ENCODE measurements around the gene SLX4IP.
A peak's percentile ranks its signal among the peaks of the same experiment; 100 is the strongest.

The SLX4IP gene

GRCh38 chr20:10540636-10541493 lies 105.8 kb downstream of the SLX4IP start:
- H3K27ac ChIP-seq (ENCODE audit: low read depth, low read length): no peak overlapping the region
- H3K4me1 ChIP-seq (ENCODE audit: insufficient read depth, low read length): peaks cover 25% of the 10 kb centered on the region

GRCh38 chr20:10541668-10542411 lies 106.7 kb downstream of the SLX4IP start:
- Histone ChIP-seq H3K9me3 (ENCODE audit: insufficient read depth, low read depth, low read length) (no peaks in the 10 kb centered on the region), H3K4me1 (ENCODE audit: insufficient read depth, low read length) (peaks cover 28% of the 10 kb centered on the region), H3K9ac (ENCODE audit: low read depth, low read length) (no peak overlapping the region), H3K27ac (ENCODE audit: low read depth, low read length) (no peak overlapping the region), H3K4me3 (ENCODE audit: low read length) (no peak overlapping the region), H3K27me3 (ENCODE audit: insufficient read depth, low read length) (no peaks in the 10 kb centered on the region), H3K36me3 (ENCODE audit: insufficient read depth, low read length) (no peaks in the 10 kb centered on the region)
- WGBS: 68% methylated on average over 2 of the region's 2 CpGs

More at GRCh38 chr20:10540636-10541493, 105.8 kb downstream of the SLX4IP start:
- H3K4me3 ChIP-seq (ENCODE audit: low read length): no peak overlapping the region
- H3K36me3 ChIP-seq (ENCODE audit: insufficient read depth, low read length): no peaks in the 10 kb centered on the region
- no peak overlapping the region for H3K9ac ChIP-seq (ENCODE audit: low read depth, low read length)
- H3K27me3 ChIP-seq (ENCODE audit: insufficient read depth, low read length): no peaks in the 10 kb centered on the region
- WGBS: 44% methylated on average over 4 of the region's 4 CpGs
- no peaks in the 10 kb centered on the region for H3K9me3 ChIP-seq (ENCODE audit: insufficient read depth, low read depth, low read length)

GRCh38 chr20:10542442-10542841 lies 107.3 kb downstream of the SLX4IP start:
- no peaks in the 10 kb centered on the region for H3K27me3 ChIP-seq (ENCODE audit: insufficient read depth, low read length)
- H3K9me3 ChIP-seq (ENCODE audit: insufficient read depth, low read depth, low read length): no peaks in the 10 kb centered on the region
- no peaks in the 10 kb centered on the region for H3K36me3 ChIP-seq (ENCODE audit: insufficient read depth, low read length)
- H3K4me3 ChIP-seq (ENCODE audit: low read length): no peak overlapping the region
- peaks cover 32% of the 10 kb centered on the region for H3K4me1 ChIP-seq (ENCODE audit: insufficient read depth, low read length)
- WGBS: 86% methylated on average over 3 of the region's 3 CpGs
- H3K27ac ChIP-seq (ENCODE audit: low read depth, low read length): no peak overlapping the region
- H3K9ac ChIP-seq (ENCODE audit: low read depth, low read length): no peak overlapping the region

- H3K27me3 ChIP-seq (ENCODE audit: insufficient read depth, low read length): no peaks in the 10 kb centered on the region
- no peak overlapping the region for H3K27ac ChIP-seq (ENCODE audit: low read depth, low read length)
- no peak overlapping the region for H3K9ac ChIP-seq (ENCODE audit: low read depth, low read length)
- H3K9me3 ChIP-seq (ENCODE audit: insufficient read depth, low read depth, low read length): no peaks in the 10 kb centered on the region
- WGBS: 92% methylated on average over 3 of the region's 3 CpGs
- H3K36me3 ChIP-seq (ENCODE audit: insufficient read depth, low read length): no peaks in the 10 kb centered on the region
- no peak overlapping the region for H3K4me3 ChIP-seq (ENCODE audit: low read length)
- peaks cover 32% of the 10 kb centered on the region for H3K4me1 ChIP-seq (ENCODE audit: insufficient read depth, low read length)
Measured at GRCh38 chr20:10543480-10543879, 108.4 kb downstream of the SLX4IP start.

- no peaks in the 10 kb centered on the region for H3K36me3 ChIP-seq (ENCODE audit: insufficient read depth, low read length)
- H3K27ac ChIP-seq (ENCODE audit: low read depth, low read length): no peak overlapping the region
- H3K4me3 ChIP-seq (ENCODE audit: low read length): no peak overlapping the region
- no peaks in the 10 kb centered on the region for H3K9me3 ChIP-seq (ENCODE audit: insufficient read depth, low read depth, low read length)
- WGBS: 90% methylated on average over 4 of the region's 4 CpGs
- peaks cover 26% of the 10 kb centered on the region for H3K4me1 ChIP-seq (ENCODE audit: insufficient read depth, low read length)
- H3K9ac ChIP-seq (ENCODE audit: low read depth, low read length): no peak overlapping the region
- no peaks in the 10 kb centered on the region for H3K27me3 ChIP-seq (ENCODE audit: insufficient read depth, low read length)
Measured at GRCh38 chr20:10547276-10548114, 112.4 kb downstream of the SLX4IP start.

GRCh38 chr20:10549511-10549910 lies 114.4 kb downstream of the SLX4IP start:
- no peak overlapping the region for H3K9ac ChIP-seq (ENCODE audit: low read depth, low read length)
- H3K4me1 ChIP-seq (ENCODE audit: insufficient read depth, low read length): peaks cover 39% of the 10 kb centered on the region
- H3K9me3 ChIP-seq (ENCODE audit: insufficient read depth, low read depth, low read length): no peaks in the 10 kb centered on the region
- 92% methylated on average over 3 of the region's 3 CpGs for WGBS
- H3K27ac ChIP-seq (ENCODE audit: low read depth, low read length): no peak overlapping the region
- H3K36me3 ChIP-seq (ENCODE audit: insufficient read depth, low read length): no peaks in the 10 kb centered on the region
- H3K27me3 ChIP-seq (ENCODE audit: insufficient read depth, low read length): no peaks in the 10 kb centered on the region
- H3K4me3 ChIP-seq (ENCODE audit: low read length): no peak overlapping the region

- Histone ChIP-seq H3K36me3 (ENCODE audit: insufficient read depth, low read length) (no peaks in the 10 kb centered on the region), H3K9me3 (ENCODE audit: insufficient read depth, low read depth, low read length) (no peaks in the 10 kb centered on the region), H3K27me3 (ENCODE audit: insufficient read depth, low read length) (no peaks in the 10 kb centered on the region), H3K4me1 (ENCODE audit: insufficient read depth, low read length) (peaks cover 41% of the 10 kb centered on the region), H3K9ac (ENCODE audit: low read depth, low read length) (no peak overlapping the region), H3K27ac (ENCODE audit: low read depth, low read length) (no peak overlapping the region), H3K4me3 (ENCODE audit: low read length) (no peak overlapping the region)
- WGBS: 89% methylated on average over 14 of the region's 14 CpGs
Measured at GRCh38 chr20:10550204-10551118, 115.4 kb downstream of the SLX4IP start.

GRCh38 chr20:10551732-10552724 lies 116.9 kb downstream of the SLX4IP start:
- peak overlapping the region; percentile 34; the same call in 1 of the 2 replicates for H3K9ac ChIP-seq (ENCODE audit: low read depth, low read length)
- H3K9me3 ChIP-seq (ENCODE audit: insufficient read depth, low read depth, low read length): no peaks in the 10 kb centered on the region
- peak overlapping the region; percentile 66 for H3K27ac ChIP-seq (ENCODE audit: low read depth, low read length)
- WGBS: 79% methylated on average over 8 of the region's 8 CpGs
- peaks cover 51% of the 10 kb centered on the region for H3K4me1 ChIP-seq (ENCODE audit: insufficient read depth, low read length)
- no peaks in the 10 kb centered on the region for H3K27me3 ChIP-seq (ENCODE audit: insufficient read depth, low read length)
- H3K36me3 ChIP-seq (ENCODE audit: insufficient read depth, low read length): no peaks in the 10 kb centered on the region
- 0 out of 2 replicates have a peak overlapping the region, but pooled peaks have one; percentile 16 for H3K4me3 ChIP-seq (ENCODE audit: low read length)

GRCh38 chr20:10553326-10553984 lies 118.3 kb downstream of the SLX4IP start:
- no peak overlapping the region for H3K27ac ChIP-seq (ENCODE audit: low read depth, low read length)
- H3K27me3 ChIP-seq (ENCODE audit: insufficient read depth, low read length): no peaks in the 10 kb centered on the region
- H3K4me3 ChIP-seq (ENCODE audit: low read length): no peak overlapping the region
- peak overlapping the region; percentile 27; the same call in 1 of the 2 replicates for H3K9ac ChIP-seq (ENCODE audit: low read depth, low read length)
- peaks cover 64% of the 10 kb centered on the region for H3K4me1 ChIP-seq (ENCODE audit: insufficient read depth, low read length)
- WGBS: 42% methylated on average over 4 of the region's 5 CpGs
- no peaks in the 10 kb centered on the region for H3K36me3 ChIP-seq (ENCODE audit: insufficient read depth, low read length)
- no peaks in the 10 kb centered on the region for H3K9me3 ChIP-seq (ENCODE audit: insufficient read depth, low read depth, low read length)

Measured in HUES64 (cell line).